Endothelial cell of umbilical vein (primary cell): Measurements from ENCODE around the gene SDHA. TPM values are rescaled to one million over a fixed set of nuclear protein-coding genes. Genes with fewer than 3 reads are reported as not detected.

ENCODE experiments used
- BruUV-seq: library from RNA; stranded (reverse); fragments of 400-500 nt; replicated peaks from 2 replicates; lab custom pipeline; 2021; lab: Mats Ljungman, UMichigan
- CTCF ChIA-PET: fragments of 300-600, 350-600 bp; sonication (Branson Sonifier 250); formaldehyde crosslinking; loops from one replicate; lab custom pipeline; 2021; ENCODE audit warnings: antibody characterized with exemption, inconsistent platforms; lab: Charles Lee
- POLR2A ChIA-PET: fragments of 300-600, 350-600 bp; sonication (Branson Sonifier 250); formaldehyde crosslinking; loops from one replicate; lab custom pipeline; 2021; ENCODE audit warnings: antibody characterized with exemption, inconsistent platforms; lab: Charles Lee
- DNase-seq: peaks from one replicate; pipeline ENCODE4 v3.0.0-alpha.2; 2011; ENCODE audit warnings: low read depth, low spot score
- FAIRE-seq: peaks from 2 replicates; lab custom pipeline; 2011; peaks lifted over from hg19 to GRCh38; lab: Jason Lieb, UNC
- H2AFZ ChIP-seq: 2 replicates; pipeline ENCODE4 v1.6.0; 2012; ENCODE audit warnings: low read depth, low read length, control low read depth, inconsistent platforms
- H3K27ac ChIP-seq: 2 replicates; pipeline ENCODE4 v1.5.1; 2011; ENCODE audit warnings: low read depth, mild to moderate bottlenecking, control low read depth, low read length, moderate library complexity; ENCODE audit not compliant: insufficient read depth
- H3K27me3 ChIP-seq, 2 experiments: 2 replicates each; pipeline versions ENCODE4 v1.6.0 to v1.6.1; 2011; ENCODE audit warnings: low read length in 2 of 2, mixed read lengths in 1 of 2; ENCODE audit not compliant: control insufficient read depth in 2 of 2, insufficient read depth in 2 of 2
- H3K36me3 ChIP-seq, 2 experiments: 2 replicates in 1 of 2; 3 replicates in 1 of 2; pipeline ENCODE4 v1.5.1; 2011; ENCODE audit warnings: low read length in 2 of 2, mild to moderate bottlenecking in 1 of 2, moderate library complexity in 1 of 2; ENCODE audit not compliant: control insufficient read depth in 2 of 2, insufficient read depth in 2 of 2; ENCODE audit errors: extremely low read depth in 1 of 2
- H3K4me1 ChIP-seq: 3 replicates; pipeline ENCODE4 v1.5.1; 2011; ENCODE audit warnings: mild to moderate bottlenecking, low read length; ENCODE audit not compliant: control insufficient read depth, insufficient read depth; ENCODE audit errors: extremely low read depth
- H3K4me2 ChIP-seq: 2 replicates; pipeline ENCODE4 v1.6.1; 2011; ENCODE audit warnings: low read length, control low read depth, mixed read lengths; ENCODE audit not compliant: insufficient read depth
- H3K4me3 ChIP-seq, 3 experiments: fragments of 200-600 bp in 1 of 3; sonication (generic), shearing (Covaris generic) in 1 of 3; replicated peaks in 1 of 3; 2 replicates each; pipeline ENCODE4 v1.5.1; 2011 to 2016; ENCODE audit warnings: control low read depth in 3 of 3, low read length in 3 of 3, mild to moderate bottlenecking in 2 of 3, inconsistent platforms in 1 of 3, low read depth in 1 of 3, moderate library complexity in 1 of 3; ENCODE audit not compliant: insufficient read depth in 1 of 3
- H3K79me2 ChIP-seq: 2 replicates; pipeline ENCODE4 v1.6.0; 2012; ENCODE audit warnings: low read length, inconsistent platforms; ENCODE audit not compliant: control insufficient read depth, insufficient read depth
- H3K9ac ChIP-seq: replicated peaks from 2 replicates; pipeline ENCODE3; 2011; ENCODE audit warnings: low read length, control low read depth; ENCODE audit not compliant: insufficient read depth; ENCODE audit errors: extremely low read depth
- H3K9me1 ChIP-seq: replicated peaks from 3 replicates; pipeline ENCODE4 v1.6.0; 2011; ENCODE audit warnings: mild to moderate bottlenecking, low read length; ENCODE audit not compliant: control insufficient read depth, insufficient read depth; ENCODE audit errors: extremely low read depth
- H3K9me3 ChIP-seq: replicated peaks from 2 replicates; pipeline ENCODE4 v1.5.1; 2012; ENCODE audit warnings: low read length, inconsistent platforms; ENCODE audit not compliant: control insufficient read depth, insufficient read depth
- H4K20me1 ChIP-seq: replicated peaks from 2 replicates; pipeline ENCODE3; 2011; ENCODE audit warnings: mild to moderate bottlenecking, low read length; ENCODE audit not compliant: control insufficient read depth, insufficient read depth; ENCODE audit errors: extremely low read depth
- CTCF ChIP-seq, 2 donors: IDR thresholded peaks; 1 replicate in 1 of 2; 2 replicates in 1 of 2; pipeline ENCODE4 v1.5.1; 2011; ENCODE audit warnings: low read length in 2 of 2, mild to moderate bottlenecking in 2 of 2, moderate library complexity in 2 of 2, control low read depth in 1 of 2, inconsistent platforms in 1 of 2, low read depth in 1 of 2; ENCODE audit not compliant: insufficient read depth in 1 of 2; ENCODE audit errors: extremely low read depth in 1 of 2
- EZH2 ChIP-seq: IDR thresholded peaks from 2 replicates; pipeline ENCODE4 v1.6.1; 2012; ENCODE audit warnings: borderline replicate concordance, low read depth, mild to moderate bottlenecking, moderate library complexity, low read length, inconsistent platforms; ENCODE audit not compliant: severe bottlenecking
- FOS ChIP-seq: IDR thresholded peaks from 2 replicates; pipeline ENCODE4 v1.6.1; 2011; ENCODE audit warnings: mild to moderate bottlenecking, low read length, moderate library complexity, borderline replicate concordance; ENCODE audit not compliant: insufficient read depth
- GATA2 ChIP-seq: IDR thresholded peaks from 2 replicates; pipeline ENCODE4 v1.7.0; 2011; ENCODE audit warnings: low read depth, mild to moderate bottlenecking, moderate library complexity, mixed read lengths, low read length; ENCODE audit not compliant: insufficient read length, insufficient read depth
- JUN ChIP-seq: IDR thresholded peaks from 2 replicates; pipeline ENCODE4 v1.6.1; 2011; ENCODE audit warnings: borderline replicate concordance, low read depth; ENCODE audit not compliant: insufficient read length, insufficient read depth
- MAX ChIP-seq: IDR thresholded peaks from 2 replicates; pipeline ENCODE4 v1.6.1; 2011; ENCODE audit not compliant: insufficient read depth, insufficient read length
- MYC ChIP-seq: IDR thresholded peaks from one replicate; pipeline ENCODE4 v1.6.1; 2011; ENCODE audit warnings: mild to moderate bottlenecking, low read depth, low read length
- POLR2A ChIP-seq: IDR thresholded peaks from 2 replicates; pipeline ENCODE4 v1.6.1; 2012; ENCODE audit warnings: low read depth, mild to moderate bottlenecking, control low read depth, low read length
- POLR2AphosphoS5 ChIP-seq: IDR thresholded peaks from 2 replicates; pipeline ENCODE4 v1.6.1; 2012; ENCODE audit warnings: low read depth, mild to moderate bottlenecking, control low read depth, low read length, moderate library complexity; ENCODE audit not compliant: insufficient read depth
- dilution Hi-C: fragments of 300-500 bp; cut with MboI; formaldehyde crosslinking; loops from one replicate; pipeline ENCODE4 v1.15.0; 2019; ENCODE audit warnings: low sequenced_read_pairs; ENCODE audit not compliant: extremely low pct_ligation_motif_present
- intact Hi-C: fragments of 100-400 bp; cut with micrococcal nuclease; formaldehyde crosslinking; loops from one replicate; pipeline ENCODE4 v1.10.0; 2022
- polyA plus RNA-seq, 4 experiments: library from polyadenylated mRNA; depleted of rRNA in 3 of 4; stranded (reverse) in 3 of 4; unstranded in 1 of 4; fragments of >200 nt; gene quantifications; 2 replicates each; pipeline versions ENCODE4 v1.2.1 to v1.2.3, GENCODE V29; 2011 to 2012; ENCODE audit warnings: missing spikeins in 1 of 4
- total RNA-seq: library from RNA; stranded (reverse); gene quantifications from 2 replicates; pipeline ENCODE4 v1.2.3, GENCODE V29; 2021

The SDHA gene
- total and polyA plus RNA-seq, 2 donors (not counting 3 experiments of a cell fraction or from before 2014, with no cell fraction given), result 121 to 153 TPM

GRCh38 chr5:206927-207536 lies 11.1 kb upstream of the SDHA start:
- BruUV-seq, result no TSS peak
- H3K4me2 ChIP-seq, result no peak overlapping the region
- POLR2A ChIA-PET, result no interaction called here
- CTCF ChIA-PET, result interaction anchor here (0.8 to 1.7 kb wide), 2 partner anchors 11 to 17 kb away, joined by 3 to 6 read pairs; partner anchors contain the start of genes CCDC127 and SDHA
- DNase-seq, result no peak
- H3K27ac ChIP-seq, result no peak overlapping the region
- H3K9ac ChIP-seq, result no peak overlapping the region
- no peaks in the 10 kb centered on the region for H3K9me1 ChIP-seq
- FAIRE-seq, result no peak
- peaks cover 5 to 19% of the 10 kb centered on the region in 2 experiments for H3K36me3 ChIP-seq
- intact Hi-C loops (no loop called here), dilution Hi-C loops (no loop called here)
- TF ChIP-seq GATA2 (no peak), MAX (no peak)
- H3K79me2 ChIP-seq, result peaks cover 21% of the 10 kb centered on the region
- no peaks in the 10 kb centered on the region for H4K20me1 ChIP-seq
- H3K4me1 ChIP-seq, result no peaks in the 10 kb centered on the region
- no peak overlapping the region for H3K4me3 ChIP-seq
- no peaks in the 10 kb centered on the region for H3K9me3 ChIP-seq
- no peaks in the 10 kb centered on the region for H3K27me3 ChIP-seq
- H2AFZ ChIP-seq, result no peak overlapping the region

- no peak for DNase-seq
- Histone ChIP-seq H3K4me2 (no peak overlapping the region), H3K36me3 (peaks cover 3 to 19% of the 10 kb centered on the region in 2 experiments), H3K79me2 (peaks cover 21% of the 10 kb centered on the region), H2AFZ (no peak overlapping the region), H3K9me3 (no peaks in the 10 kb centered on the region), H3K27ac (no peak overlapping the region), H3K27me3 (no peaks in the 10 kb centered on the region), H3K9me1 (no peaks in the 10 kb centered on the region), H3K4me1 (no peaks in the 10 kb centered on the region), H3K4me3 (no peak overlapping the region), H4K20me1 (no peaks in the 10 kb centered on the region), H3K9ac (no peak overlapping the region)
- intact Hi-C loops (no loop called here), dilution Hi-C loops (no loop called here)
- POLR2A ChIA-PET, result no interaction called here
- TF ChIP-seq CTCF (IDR thresholded peaks at IDR 0.05; ENCODE audit: extremely low read depth in 1 of 2, insufficient read depth in 1 of 2, low read depth in 1 of 2, low read length in 2 of 2) (no peak), POLR2A (no peak), JUN (no peak), GATA2 (no peak), FOS (no peak), EZH2 (no peak), MYC (no peak), POLR2AphosphoS5 (no peak), MAX (no peak)
- CTCF ChIA-PET, result interaction anchor here (0.8 to 1.7 kb wide), 2 partner anchors 11 to 17 kb away, joined by 3 to 6 read pairs; partner anchors contain the start of genes CCDC127 and SDHA
- BruUV-seq, result no TSS peak
- FAIRE-seq, result no peak
Measured at GRCh38 chr5:207599-207998, 10.5 kb upstream of the SDHA start.
